Aorta (tissue), 5 donors: ENCODE measurements around the gene UNC45B. TPM values are rescaled to one million over a fixed set of nuclear protein-coding genes. Genes with fewer than 3 reads are reported as not detected.

Experiments
- ATAC-seq: fragments of 200-7000 bp; cut with Tn5 transposase; one replicate; pipeline ENCODE4 v1.9.1; 2022; ENCODE audit warnings: moderate library complexity; ENCODE audit not compliant: low FRiP score
- DNase-seq, 2 donors: peaks; one replicate each; pipeline ENCODE4 v3.0.0-alpha.2; 2020
- H3K27ac ChIP-seq, 2 donors: one replicate each; pipeline ENCODE4 v1.5.1; 2013; ENCODE audit warnings: low read length in 2 of 2, mild to moderate bottlenecking in 2 of 2, moderate library complexity in 2 of 2, control low read depth in 1 of 2, inconsistent platforms in 1 of 2, low read depth in 1 of 2
- H3K27me3 ChIP-seq, 2 donors: one replicate each; pipeline ENCODE4 v1.6.1; 2013; ENCODE audit warnings: control low read depth in 1 of 2, low read length in 1 of 2, mild to moderate bottlenecking in 1 of 2, moderate library complexity in 1 of 2; ENCODE audit not compliant: insufficient read depth in 2 of 2, control insufficient read depth in 1 of 2
- H3K36me3 ChIP-seq, 2 donors: one replicate each; pipeline ENCODE4 v1.6.1; 2013; ENCODE audit warnings: control low read depth in 1 of 2, low read length in 1 of 2, mild to moderate bottlenecking in 1 of 2; ENCODE audit not compliant: insufficient read depth in 2 of 2, control insufficient read depth in 1 of 2
- H3K4me1 ChIP-seq, 2 donors: one replicate each; pipeline ENCODE4 v1.6.1; 2013; ENCODE audit warnings: low read length in 2 of 2, control low read depth in 1 of 2, mild to moderate bottlenecking in 1 of 2, moderate library complexity in 1 of 2; ENCODE audit not compliant: insufficient read depth in 2 of 2, control insufficient read depth in 1 of 2
- H3K4me3 ChIP-seq, 2 donors: one replicate each; pipeline ENCODE4 v1.5.1; 2013; ENCODE audit warnings: low read length in 2 of 2, control low read depth in 1 of 2, mild to moderate bottlenecking in 1 of 2
- H3K9me3 ChIP-seq: one replicate; pipeline ENCODE4 v1.6.1; 2013; ENCODE audit warnings: mild to moderate bottlenecking, low read length; ENCODE audit not compliant: control insufficient read depth
- WGBS, 2 donors: extraction: QIAGEN DNeasy Blood & Tissue Kit; methylation state at CpG; one replicate each; pipeline ENCODE4 v1.1.7; 2013; 5-methylcytosine and 5-hydroxymethylcytosine counted together
- intact Hi-C, 2 donors: fragments of 100-400 bp; cut with DNase I; formaldehyde crosslinking; loops; one replicate each; pipeline versions ENCODE4 v1.14.2 to v1.15.0; 2022
- polyA plus RNA-seq, 2 donors: library from polyadenylated mRNA; stranded (reverse); fragments of 200-250 nt; gene quantifications; one replicate each; pipeline ENCODE4 v1.2.3, GENCODE V29; 2013
- total RNA-seq, 2 donors: library from RNA; stranded (reverse); fragmentation: NEBNext Ultra II Directional; extraction: Animal tissue kit (Norgen Biotek cat#: 25700); gene quantifications; one replicate each; pipeline ENCODE4 v1.2.1, GENCODE V29; 2021
- donor health status: healthy with polysubstance abuse.
- donor health status: Bipolar disorder and iron deficiency.
- donor health status: DM: no; HTN: no; CAD: no.
- donor health status: DM: no; HTN: no; CAD: no.
- donor health status: DM: yes; HTN: yes; CAD: no.

UNC45B gene
- total and polyA plus RNA-seq, 4 donors, result 0.50 TPM; not detected in 3

- WGBS, 2 donors, result 70 to 71% methylated on average over 13 of the region's 13 CpGs
- Histone ChIP-seq H3K4me3 (no peak overlapping the region), H3K9me3 (no peaks in the 10 kb centered on the region), H3K36me3 (no peaks in the 10 kb centered on the region), H3K27me3 (no peaks in the 10 kb centered on the region), H3K27ac (no peak overlapping the region), H3K4me1 (no peaks in the 10 kb centered on the region)
- DNase-seq, result no peak
- no peak for ATAC-seq
- intact Hi-C loops, result no loop called here
These were observed 5.0 kb downstream of the UNC45B start for GRCh38 chr17:35152421-35153140.

GRCh38 chr17:35154196-35155165 lies 6.9 kb downstream of the UNC45B start:
- no peak overlapping the region for H3K27ac ChIP-seq
- H3K4me3 ChIP-seq, result no peak overlapping the region
- H3K36me3 ChIP-seq, result no peaks in the 10 kb centered on the region
- DNase-seq (peak in 1 of 2 donors; percentile 46), ATAC-seq (no peak)
- no peaks in the 10 kb centered on the region for H3K9me3 ChIP-seq
- WGBS, 2 donors, result 87 to 88% methylated on average over 13 of the region's 13 CpGs
- intact Hi-C loops, result no loop called here
- no peaks in the 10 kb centered on the region for H3K27me3 ChIP-seq
- no peaks in the 10 kb centered on the region for H3K4me1 ChIP-seq

GRCh38 chr17:35155246-35155645 lies 7.6 kb downstream of the UNC45B start:
- Histone ChIP-seq H3K36me3 (no peaks in the 10 kb centered on the region), H3K27me3 (no peaks in the 10 kb centered on the region), H3K4me1 (no peaks in the 10 kb centered on the region), H3K27ac (no peak overlapping the region), H3K4me3 (no peak overlapping the region), H3K9me3 (no peaks in the 10 kb centered on the region)
- intact Hi-C loops, result no loop called here
- no peak for ATAC-seq
- no peak for DNase-seq
- 93% methylated on average over 7 of the region's 7 CpGs for WGBS, 2 donors

GRCh38 chr17:35159940-35160339 lies 12.3 kb downstream of the UNC45B start:
- no peaks in the 10 kb centered on the region for H3K4me1 ChIP-seq
- ATAC-seq (no peak), DNase-seq (no peak)
- H3K27ac ChIP-seq, result no peak overlapping the region
- no peaks in the 10 kb centered on the region for H3K27me3 ChIP-seq
- intact Hi-C loops, result no loop called here
- H3K4me3 ChIP-seq, result no peak overlapping the region
- peaks cover 1% of the 10 kb centered on the region for H3K9me3 ChIP-seq
- 80 to 82% methylated on average over 2 of the region's 2 CpGs for WGBS, 2 donors
- no peaks in the 10 kb centered on the region for H3K36me3 ChIP-seq

- Histone ChIP-seq H3K36me3 (no peaks in the 10 kb centered on the region), H3K9me3 (peaks cover 1% of the 10 kb centered on the region), H3K4me1 (no peaks in the 10 kb centered on the region), H3K27ac (no peak overlapping the region), H3K4me3 (no peak overlapping the region), H3K27me3 (no peaks in the 10 kb centered on the region)
- ATAC-seq (no peak), DNase-seq (peak in 1 of 2 donors; percentile 15)
- intact Hi-C loops, result no loop called here
- WGBS, 2 donors, result 68 to 76% methylated on average over 13 of the region's 13 CpGs
These were observed 13.0 kb downstream of the UNC45B start for GRCh38 chr17:35160354-35161201.

GRCh38 chr17:35161281-35161761 lies 13.7 kb downstream of the UNC45B start:
- Histone ChIP-seq H3K27me3 (no peaks in the 10 kb centered on the region), H3K9me3 (peaks cover 1% of the 10 kb centered on the region), H3K27ac (no peak overlapping the region), H3K4me3 (no peak overlapping the region), H3K36me3 (no peaks in the 10 kb centered on the region), H3K4me1 (no peaks in the 10 kb centered on the region)
- ATAC-seq, result no peak
- 66 to 73% methylated on average over 3 of the region's 3 CpGs for WGBS, 2 donors
- no peak for DNase-seq
- intact Hi-C loops, result no loop called here

GRCh38 chr17:35162755-35163154 lies 15.1 kb downstream of the UNC45B start:
- no peak for ATAC-seq
- DNase-seq, result no peak
- H3K9me3 ChIP-seq, result peaks cover 1% of the 10 kb centered on the region
- WGBS, 2 donors, result 78 to 83% methylated on average over 4 of the region's 4 CpGs
- no peak overlapping the region for H3K4me3 ChIP-seq
- H3K4me1 ChIP-seq, result no peaks in the 10 kb centered on the region
- H3K27ac ChIP-seq, result no peak overlapping the region
- intact Hi-C loops, result no loop called here
- H3K36me3 ChIP-seq, result no peaks in the 10 kb centered on the region
- H3K27me3 ChIP-seq, result no peaks in the 10 kb centered on the region

GRCh38 chr17:35163886-35164285 lies 16.3 kb downstream of the UNC45B start:
- peak in 1 of 2 donors; percentile 36 for DNase-seq
- peaks cover 1% of the 10 kb centered on the region for H3K9me3 ChIP-seq
- intact Hi-C loops, result no loop called here
- H3K27me3 ChIP-seq, result no peaks in the 10 kb centered on the region
- H3K4me1 ChIP-seq, result no peaks in the 10 kb centered on the region
- H3K4me3 ChIP-seq, result no peak overlapping the region
- no peaks in the 10 kb centered on the region for H3K36me3 ChIP-seq
- H3K27ac ChIP-seq, result no peak overlapping the region
- WGBS, 2 donors, result 93 to 96% methylated on average over 7 of the region's 7 CpGs
- no peak for ATAC-seq
